ENCODE data around the gene FRMPD4.

Gene FRMPD4

DNA sequence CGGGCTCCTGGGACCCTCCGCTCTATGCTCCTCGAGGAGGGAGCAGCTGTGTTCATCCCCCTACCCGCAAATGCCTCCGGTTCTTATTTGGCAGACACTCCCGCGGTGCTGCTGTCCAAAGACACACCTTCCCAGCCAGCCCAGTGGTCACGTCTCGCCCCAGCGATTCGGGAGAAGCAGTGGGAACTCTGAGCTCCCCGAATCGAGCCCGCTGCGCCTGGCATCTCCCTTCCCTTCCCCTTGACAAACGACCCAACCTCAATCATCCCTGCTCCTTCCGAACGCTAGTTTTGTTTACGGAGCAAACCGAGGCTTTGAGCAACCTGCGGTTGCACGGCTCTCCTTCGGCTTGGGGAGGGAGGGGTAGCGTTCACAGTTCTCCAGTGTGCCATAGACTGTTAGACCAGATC is 317 bp upstream of the FRMPD4 start:
- Histone ChIP-seq H4K20me1 (ENCODE audit: insufficient read depth, low read length) (no peaks in the 10 kb centered on the region), H3K4me1 (ENCODE audit: insufficient read depth, low read length, severe bottlenecking) (no peaks in the 10 kb centered on the region), H2AFZ (ENCODE audit: low read length) (no peak overlapping the region), H3K9me2 (ENCODE audit: low read depth, low read length) (no peaks in the 10 kb centered on the region), H3F3A (ENCODE audit: insufficient read depth, low read length) (no peaks in the 10 kb centered on the region), H3K27ac (ENCODE audit: low read depth, low read length, poor library complexity, severe bottlenecking) (no peak overlapping the region), H3K9ac (ENCODE audit: low read length) (no peak overlapping the region), H3K79me2 (ENCODE audit: insufficient read depth, low read length) (no peaks in the 10 kb centered on the region), H3K36me3 (ENCODE audit: insufficient read depth, low read length) (no peaks in the 10 kb centered on the region), H3K4me2 (ENCODE audit: low read length) (no peak overlapping the region), H3K27me3 (ENCODE audit: insufficient read depth, low read length) (no peaks in the 10 kb centered on the region), H3K9me3 (ENCODE audit: low read length) (no peaks in the 10 kb centered on the region), H3K4me3 (ENCODE audit: low read depth, low read length, poor library complexity, severe bottlenecking) (no peak overlapping the region)
- TF ChIP-seq EZH2 (IDR thresholded peaks at IDR 0.05; ENCODE audit: borderline replicate concordance, low read length) = no peak

DNA sequence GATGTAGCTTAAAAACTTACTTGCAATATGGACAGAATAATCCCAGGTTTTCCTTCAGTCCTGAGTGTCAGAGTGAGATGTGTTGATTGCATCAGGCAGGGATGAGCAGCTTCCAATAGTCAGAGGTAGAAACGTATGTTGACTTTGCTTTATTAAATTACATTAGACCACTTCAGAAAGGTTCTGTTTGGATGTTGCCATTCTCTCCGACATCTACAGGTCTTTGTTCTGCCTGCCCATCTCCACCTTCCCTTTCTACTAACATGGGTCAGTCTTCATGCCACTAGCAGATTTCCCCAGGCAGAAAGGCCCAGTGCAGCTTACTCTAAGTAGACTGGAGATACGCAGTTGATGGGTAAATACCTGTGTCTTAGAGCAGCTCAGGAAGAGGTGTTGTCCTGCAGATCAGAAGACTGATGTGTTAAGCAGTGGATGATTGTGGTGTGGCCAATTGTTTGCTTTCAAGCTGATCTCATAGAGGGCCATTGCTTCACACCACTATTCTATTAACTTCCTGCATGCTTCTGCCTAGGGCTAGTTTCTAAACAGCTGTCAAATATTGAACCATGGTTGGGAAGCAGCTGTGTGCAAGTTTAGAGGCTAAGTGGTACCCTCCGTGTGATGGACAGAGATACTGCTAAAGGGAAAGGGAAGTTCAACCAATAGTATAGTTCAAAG is 1.8 kb downstream of the FRMPD4 start:
- Histone ChIP-seq H3K4me3 (ENCODE audit: low read depth, low read length, poor library complexity, severe bottlenecking) (no peak overlapping the region), H3F3A (ENCODE audit: insufficient read depth, low read length) (no peaks in the 10 kb centered on the region), H3K36me3 (ENCODE audit: insufficient read depth, low read length) (no peaks in the 10 kb centered on the region), H3K9ac (ENCODE audit: low read length) (no peak overlapping the region), H3K9me2 (ENCODE audit: low read depth, low read length) (no peaks in the 10 kb centered on the region), H3K27ac (ENCODE audit: low read depth, low read length, poor library complexity, severe bottlenecking) (no peak overlapping the region), H3K79me2 (ENCODE audit: insufficient read depth, low read length) (no peaks in the 10 kb centered on the region), H3K27me3 (ENCODE audit: insufficient read depth, low read length) (no peaks in the 10 kb centered on the region), H3K4me2 (ENCODE audit: low read length) (no peak overlapping the region), H3K4me1 (ENCODE audit: insufficient read depth, low read length, severe bottlenecking) (no peaks in the 10 kb centered on the region), H3K9me3 (ENCODE audit: low read length) (no peaks in the 10 kb centered on the region), H2AFZ (ENCODE audit: low read length) (no peak overlapping the region), H4K20me1 (ENCODE audit: insufficient read depth, low read length) (no peaks in the 10 kb centered on the region)
- TF ChIP-seq, protein P1, sequence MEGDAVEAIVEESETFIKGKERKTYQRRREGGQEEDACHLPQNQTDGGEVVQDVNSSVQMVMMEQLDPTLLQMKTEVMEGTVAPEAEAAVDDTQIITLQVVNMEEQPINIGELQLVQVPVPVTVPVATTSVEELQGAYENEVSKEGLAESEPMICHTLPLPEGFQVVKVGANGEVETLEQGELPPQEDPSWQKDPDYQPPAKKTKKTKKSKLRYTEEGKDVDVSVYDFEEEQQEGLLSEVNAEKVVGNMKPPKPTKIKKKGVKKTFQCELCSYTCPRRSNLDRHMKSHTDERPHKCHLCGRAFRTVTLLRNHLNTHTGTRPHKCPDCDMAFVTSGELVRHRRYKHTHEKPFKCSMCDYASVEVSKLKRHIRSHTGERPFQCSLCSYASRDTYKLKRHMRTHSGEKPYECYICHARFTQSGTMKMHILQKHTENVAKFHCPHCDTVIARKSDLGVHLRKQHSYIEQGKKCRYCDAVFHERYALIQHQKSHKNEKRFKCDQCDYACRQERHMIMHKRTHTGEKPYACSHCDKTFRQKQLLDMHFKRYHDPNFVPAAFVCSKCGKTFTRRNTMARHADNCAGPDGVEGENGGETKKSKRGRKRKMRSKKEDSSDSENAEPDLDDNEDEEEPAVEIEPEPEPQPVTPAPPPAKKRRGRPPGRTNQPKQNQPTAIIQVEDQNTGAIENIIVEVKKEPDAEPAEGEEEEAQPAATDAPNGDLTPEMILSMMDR (IDR thresholded peaks at IDR 0.05; ENCODE audit: low read length) = no peak
- no peak for TF ChIP-seq EZH2 (IDR thresholded peaks at IDR 0.05; ENCODE audit: borderline replicate concordance, low read length)

DNA sequence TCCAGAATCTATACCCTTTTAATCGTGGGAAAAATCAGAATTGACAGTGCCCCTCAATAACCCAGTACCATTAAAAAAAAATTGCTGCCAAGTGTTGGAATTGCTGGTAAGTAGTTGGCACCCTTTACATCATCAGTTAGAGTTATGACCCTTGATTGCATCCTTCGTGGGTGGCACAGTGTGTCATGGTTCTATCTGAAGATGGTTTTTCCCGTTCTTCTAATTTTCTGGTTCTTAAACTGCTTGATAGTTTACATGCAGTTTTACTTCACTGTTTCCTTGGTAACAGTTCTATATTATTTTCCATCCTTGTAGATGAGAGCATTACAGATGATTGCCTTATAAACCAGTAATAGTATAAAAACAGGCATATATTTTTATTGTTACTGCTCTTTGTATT is 3.2 kb downstream of the FRMPD4 start:
- Histone ChIP-seq H2AFZ (ENCODE audit: low read length) (no peak overlapping the region), H3K36me3 (ENCODE audit: insufficient read depth, low read length) (no peaks in the 10 kb centered on the region), H3K79me2 (ENCODE audit: insufficient read depth, low read length) (no peaks in the 10 kb centered on the region), H3K4me1 (ENCODE audit: insufficient read depth, low read length, severe bottlenecking) (no peaks in the 10 kb centered on the region), H4K20me1 (ENCODE audit: insufficient read depth, low read length) (no peaks in the 10 kb centered on the region), H3K4me2 (ENCODE audit: low read length) (no peak overlapping the region), H3K27me3 (ENCODE audit: insufficient read depth, low read length) (no peaks in the 10 kb centered on the region), H3F3A (ENCODE audit: insufficient read depth, low read length) (no peaks in the 10 kb centered on the region), H3K27ac (ENCODE audit: low read depth, low read length, poor library complexity, severe bottlenecking) (no peak overlapping the region), H3K9ac (ENCODE audit: low read length) (no peak overlapping the region), H3K9me3 (ENCODE audit: low read length) (no peaks in the 10 kb centered on the region), H3K9me2 (ENCODE audit: low read depth, low read length) (no peaks in the 10 kb centered on the region), H3K4me3 (ENCODE audit: low read depth, low read length, poor library complexity, severe bottlenecking) (no peak overlapping the region)
- TF ChIP-seq EZH2 (IDR thresholded peaks at IDR 0.05; ENCODE audit: borderline replicate concordance, low read length) = no peak
- TF ChIP-seq, protein P1 (IDR thresholded peaks at IDR 0.05; ENCODE audit: low read length) = no peak

DNA sequence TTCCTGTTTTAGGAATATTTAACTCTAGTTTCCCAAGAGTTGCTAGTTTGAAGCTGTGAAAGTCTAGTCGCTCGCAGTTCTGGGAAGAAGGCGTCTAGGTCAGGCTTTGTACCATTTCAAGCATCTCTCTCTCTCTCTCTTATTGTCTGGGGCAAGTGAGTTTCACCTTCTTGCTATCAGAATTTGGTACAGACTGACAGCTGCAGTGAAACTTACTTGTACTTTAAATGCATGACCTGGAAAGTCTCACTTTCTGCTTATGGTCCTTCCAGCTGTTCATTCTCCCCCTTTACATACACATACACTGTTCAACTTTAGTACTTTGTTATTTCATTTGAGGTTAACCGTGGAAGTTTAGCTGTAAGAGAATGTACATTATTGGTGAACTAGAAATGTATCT is 4.4 kb downstream of the FRMPD4 start:
- Histone ChIP-seq H3K4me3 (ENCODE audit: low read depth, low read length, poor library complexity, severe bottlenecking) (no peak overlapping the region), H3K4me2 (ENCODE audit: low read length) (no peak overlapping the region), H3F3A (ENCODE audit: insufficient read depth, low read length) (no peaks in the 10 kb centered on the region), H2AFZ (ENCODE audit: low read length) (no peak overlapping the region), H3K79me2 (ENCODE audit: insufficient read depth, low read length) (no peaks in the 10 kb centered on the region), H3K9ac (ENCODE audit: low read length) (no peak overlapping the region), H3K27ac (ENCODE audit: low read depth, low read length, poor library complexity, severe bottlenecking) (no peak overlapping the region), H3K9me3 (ENCODE audit: low read length) (no peaks in the 10 kb centered on the region), H4K20me1 (ENCODE audit: insufficient read depth, low read length) (no peaks in the 10 kb centered on the region), H3K4me1 (ENCODE audit: insufficient read depth, low read length, severe bottlenecking) (no peaks in the 10 kb centered on the region), H3K27me3 (ENCODE audit: insufficient read depth, low read length) (no peaks in the 10 kb centered on the region), H3K9me2 (ENCODE audit: low read depth, low read length) (no peaks in the 10 kb centered on the region), H3K36me3 (ENCODE audit: insufficient read depth, low read length) (no peaks in the 10 kb centered on the region)
- TF ChIP-seq, protein P1 (IDR thresholded peaks at IDR 0.05; ENCODE audit: low read length) = no peak
- TF ChIP-seq EZH2 (IDR thresholded peaks at IDR 0.05; ENCODE audit: borderline replicate concordance, low read length) = no peak
